HG03066 (cell line): Measurements from ENCODE around the gene TP53TG3.
"Not testable (repeated sequence)": the region's sequence is repeated elsewhere in the genome, so short reads cannot be mapped to it uniquely, and the experiment has no call there.

Experiments
- ATAC-seq: cut with Tn5 transposase; IDR thresholded peaks from one replicate; pipeline ENCODE4 v1.9.1; 2021; ENCODE audit warnings: low read depth; ENCODE audit not compliant: unreplicated experiment

The TP53TG3 gene

DNA sequence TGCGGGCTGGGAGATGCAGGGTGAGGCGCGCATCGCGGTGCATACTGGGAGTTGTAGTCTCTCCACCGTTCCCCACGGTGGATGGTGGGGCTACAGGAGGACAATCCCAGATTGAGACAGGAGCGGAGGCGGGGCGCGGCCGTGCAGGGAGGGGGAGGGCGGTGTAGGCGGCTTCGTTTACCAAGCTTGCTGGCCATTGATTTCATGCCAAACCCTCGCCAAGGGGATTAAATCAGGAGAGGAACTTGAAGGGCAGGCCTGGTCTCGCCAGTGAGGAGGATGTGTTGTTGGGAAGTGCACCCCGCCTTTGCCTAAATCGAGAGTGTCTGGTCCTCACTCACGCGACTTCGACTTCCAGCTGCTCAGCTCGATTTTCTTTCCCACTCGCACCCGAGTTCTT, at the start of gene TP53TG3:
TSS of gene TP53TG3 (minus strand) at position 101 of the 400 bp plus-strand sequence. CDS start at position 33, 68 bp downstream.
- not testable (repeated sequence) for ATAC-seq

DNA sequence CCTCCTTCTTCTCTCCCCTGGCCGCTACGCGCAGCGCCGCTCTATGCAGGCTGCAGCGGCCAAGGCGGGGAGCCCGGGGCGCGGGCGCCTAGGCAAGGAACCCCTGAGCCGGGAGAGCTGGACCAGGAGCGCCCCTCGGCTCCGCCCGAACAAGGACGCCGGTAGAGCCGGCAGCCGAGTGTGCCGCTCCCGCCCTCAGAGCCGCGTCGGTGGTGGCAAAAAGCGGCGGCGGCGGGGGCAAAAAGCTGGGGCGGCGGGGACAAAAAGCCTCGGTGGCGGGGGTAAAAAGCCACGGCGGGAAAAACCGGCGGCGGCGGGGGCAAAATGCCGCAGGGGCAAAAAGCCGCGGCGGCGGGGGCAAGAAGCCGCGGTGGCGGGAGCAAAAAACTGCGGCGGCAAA, 25.1 kb downstream of the TP53TG3 start:
- not testable (repeated sequence) for ATAC-seq

GRCh38 chr16:32647562-32647961, 28.4 kb downstream of the TP53TG3 start:
- not testable (repeated sequence) for ATAC-seq

DNA sequence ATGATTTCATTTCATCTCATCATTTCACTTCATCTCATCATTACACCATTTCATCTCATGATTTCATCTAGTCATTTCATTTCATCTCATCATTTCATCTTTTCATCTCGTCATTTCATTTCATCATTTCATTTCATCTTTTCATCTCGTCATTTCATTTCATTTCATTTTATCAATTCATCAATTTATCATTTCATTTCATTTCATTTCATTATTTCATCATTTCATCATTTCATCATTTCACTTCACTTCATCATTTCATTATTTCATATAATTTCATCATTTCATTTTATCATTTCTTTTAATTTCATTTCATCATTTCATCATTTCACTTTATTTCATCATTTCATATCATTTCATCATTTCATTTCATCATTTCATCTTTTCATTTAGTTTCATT, 29.2 kb downstream of the TP53TG3 start:
- ATAC-seq: not testable (repeated sequence)

DNA sequence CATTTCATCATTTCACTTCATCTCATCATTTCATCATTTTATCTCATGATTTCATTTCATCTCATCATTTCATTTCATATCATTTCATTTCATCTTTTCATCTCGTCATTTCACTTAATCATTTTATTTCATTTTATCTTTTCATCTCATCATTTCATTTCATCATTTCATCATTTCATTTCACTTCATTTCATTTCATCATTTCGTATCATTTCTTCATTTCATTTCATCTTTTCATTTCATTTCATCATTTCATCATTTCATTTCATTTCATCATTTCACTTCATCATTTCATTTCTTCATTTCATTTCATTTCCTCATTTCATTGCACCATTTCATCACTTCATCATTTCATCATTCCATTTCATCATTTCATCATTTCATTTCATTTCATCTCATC, 29.8 kb downstream of the TP53TG3 start:
- not testable (repeated sequence) for ATAC-seq

GRCh38 chr16:32645278-32645908, 30.6 kb downstream of the TP53TG3 start:
- ATAC-seq: not testable (repeated sequence)

DNA sequence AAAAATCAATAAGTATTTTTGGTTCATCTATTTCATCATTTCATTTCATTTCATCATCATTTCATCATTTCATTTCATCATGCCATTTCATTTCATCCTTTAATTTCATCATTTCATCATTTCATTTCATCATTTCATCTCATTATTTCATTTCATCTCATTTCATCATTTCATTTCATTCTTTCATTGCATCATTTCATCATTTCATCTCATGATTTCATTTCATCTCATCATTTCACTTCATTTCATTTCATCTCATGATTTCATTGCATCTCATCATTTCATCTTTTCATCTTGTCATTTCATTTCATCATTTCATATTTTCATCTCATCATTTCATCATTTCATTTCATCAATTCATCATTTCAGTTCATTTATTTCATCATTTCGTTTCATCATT, 31.2 kb downstream of the TP53TG3 start:
- ATAC-seq: not testable (repeated sequence)

- not testable (repeated sequence) for ATAC-seq
Measured at GRCh38 chr16:32637614-32638013, 38.4 kb downstream of the TP53TG3 start.

DNA sequence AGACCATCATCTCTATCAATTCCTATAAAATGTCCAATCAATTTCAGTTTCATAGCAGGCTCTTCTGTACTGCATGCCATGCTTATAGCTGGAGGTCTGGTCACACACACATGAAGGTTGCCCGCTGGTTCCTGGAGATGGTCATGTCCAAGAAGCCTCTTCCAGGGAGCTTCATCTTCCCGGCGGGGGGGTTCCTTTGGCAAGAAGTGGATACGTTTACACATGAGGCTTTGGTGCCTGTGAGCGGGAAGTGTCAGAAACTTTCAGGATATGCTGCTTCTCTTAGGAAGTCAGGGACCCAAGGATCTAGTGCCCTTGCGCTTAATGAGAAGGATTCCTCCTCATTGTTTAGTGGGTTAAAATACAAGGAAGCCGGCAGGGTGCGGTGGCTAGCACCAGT, 43.9 kb downstream of the TP53TG3 start:
- not testable (repeated sequence) for ATAC-seq
